ENCODE results near the gene RSPO4. TPM values are rescaled to one million over a fixed set of nuclear protein-coding genes. Genes with fewer than 3 reads are reported as not detected.

RSPO4 gene
- total RNA-seq, 3 donors from 2014 or later (not counting 1 experiment from before 2014, with no cell fraction given), result 0.09 to 0.70 (median 0.53) TPM

DNA sequence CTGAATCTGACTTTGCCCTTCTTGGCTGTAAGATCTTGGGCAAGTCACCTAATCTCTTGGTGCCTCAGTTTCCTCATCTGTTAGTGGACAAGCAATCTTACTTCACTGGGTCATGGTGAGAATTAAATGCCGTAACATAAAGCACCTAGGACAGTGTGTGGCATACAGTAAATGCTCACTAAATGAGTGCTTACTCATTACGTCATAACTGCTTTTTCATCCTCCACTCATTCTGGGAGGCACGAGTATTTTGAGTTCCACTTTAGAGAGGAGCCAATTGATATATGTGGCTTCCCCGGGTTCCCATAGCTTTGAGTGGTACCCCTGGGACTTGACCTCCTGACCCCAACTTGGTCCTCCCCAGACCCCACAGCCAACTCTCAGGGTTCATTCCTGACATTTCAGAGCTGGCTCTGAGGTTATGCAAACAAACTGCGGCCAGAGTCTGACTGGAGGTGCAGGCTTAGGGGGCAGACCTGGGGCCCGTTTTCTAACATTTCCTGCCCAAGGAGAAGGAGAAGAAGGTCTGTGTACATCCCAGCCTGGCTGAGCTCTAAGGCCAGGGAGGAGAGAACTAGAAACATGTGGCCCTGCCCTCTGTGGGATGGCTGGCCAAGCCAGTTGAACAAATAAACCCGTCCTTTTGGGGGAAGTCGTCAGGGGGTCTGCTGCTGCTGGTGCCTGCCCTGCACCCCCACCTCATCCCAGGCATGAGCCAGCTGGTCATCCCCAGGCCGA is 91.8 kb downstream of the RSPO4 start:
- no peak for ATAC-seq
- Mint-ChIP-seq H3K9me3 (no peaks in the 10 kb centered on the region), H3K36me3 (no peaks in the 10 kb centered on the region), H3K27me3 (ENCODE audit: low read depth in 2 of 2) (peaks cover 0 to 8% of the 10 kb centered on the region in 2 donors), H3K4me3 (no peak overlapping the region), H3K4me1 (peaks cover 0 to 6% of the 10 kb centered on the region in 2 donors), H3K27ac (no peak overlapping the region)
- no peaks in the 10 kb centered on the region for H3K36me3 ChIP-seq (ENCODE audit: control insufficient read depth, insufficient read depth, low read length)
- H3K4me1 ChIP-seq (ENCODE audit: control insufficient read depth, insufficient read depth, low read length), result no peaks in the 10 kb centered on the region
- intact Hi-C loops (cut with micrococcal nuclease), result no loop called here
- no peak overlapping the region for H3K27ac ChIP-seq (ENCODE audit: low read length)
- TF ChIP-seq, protein P1, sequence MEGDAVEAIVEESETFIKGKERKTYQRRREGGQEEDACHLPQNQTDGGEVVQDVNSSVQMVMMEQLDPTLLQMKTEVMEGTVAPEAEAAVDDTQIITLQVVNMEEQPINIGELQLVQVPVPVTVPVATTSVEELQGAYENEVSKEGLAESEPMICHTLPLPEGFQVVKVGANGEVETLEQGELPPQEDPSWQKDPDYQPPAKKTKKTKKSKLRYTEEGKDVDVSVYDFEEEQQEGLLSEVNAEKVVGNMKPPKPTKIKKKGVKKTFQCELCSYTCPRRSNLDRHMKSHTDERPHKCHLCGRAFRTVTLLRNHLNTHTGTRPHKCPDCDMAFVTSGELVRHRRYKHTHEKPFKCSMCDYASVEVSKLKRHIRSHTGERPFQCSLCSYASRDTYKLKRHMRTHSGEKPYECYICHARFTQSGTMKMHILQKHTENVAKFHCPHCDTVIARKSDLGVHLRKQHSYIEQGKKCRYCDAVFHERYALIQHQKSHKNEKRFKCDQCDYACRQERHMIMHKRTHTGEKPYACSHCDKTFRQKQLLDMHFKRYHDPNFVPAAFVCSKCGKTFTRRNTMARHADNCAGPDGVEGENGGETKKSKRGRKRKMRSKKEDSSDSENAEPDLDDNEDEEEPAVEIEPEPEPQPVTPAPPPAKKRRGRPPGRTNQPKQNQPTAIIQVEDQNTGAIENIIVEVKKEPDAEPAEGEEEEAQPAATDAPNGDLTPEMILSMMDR (IDR thresholded peaks at IDR 0.05), result no peak
- no peak overlapping the region for H3K4me3 ChIP-seq (ENCODE audit: low read length)
- no peak for DNase-seq
- 77% methylated on average over 9 of the region's 9 CpGs for WGBS (ENCODE audit: insufficient coverage)
- H3K27me3 ChIP-seq (ENCODE audit: control insufficient read depth, insufficient read depth, low read length), result no peaks in the 10 kb centered on the region
- H3K9me3 ChIP-seq (ENCODE audit: control insufficient read depth, insufficient read depth, low read length), result no peaks in the 10 kb centered on the region

DNA sequence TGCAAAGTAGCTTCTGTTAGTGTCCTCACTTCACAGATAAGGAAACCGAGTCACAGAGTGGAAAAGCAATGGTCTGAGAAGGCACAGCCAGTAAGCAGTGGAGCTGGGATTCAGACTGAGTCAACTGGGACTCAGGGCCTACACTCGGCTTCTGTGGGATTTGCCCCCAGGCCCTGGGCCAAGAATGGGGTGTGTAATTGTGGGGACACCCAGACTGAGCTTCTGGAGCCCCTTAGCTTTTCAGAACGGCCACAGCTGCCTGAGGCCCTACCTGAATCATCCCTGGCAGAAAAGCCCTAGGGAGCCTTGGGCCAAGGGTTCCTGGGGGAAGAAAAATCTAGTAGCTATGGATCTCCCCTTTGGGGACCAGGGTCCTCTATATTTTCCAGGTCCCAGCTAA is 92.5 kb downstream of the RSPO4 start:
- Mint-ChIP-seq H3K27me3 (ENCODE audit: low read depth in 2 of 2) (peaks cover 0 to 1% of the 10 kb centered on the region in 2 donors), H3K36me3 (no peaks in the 10 kb centered on the region), H3K9me3 (no peaks in the 10 kb centered on the region), H3K4me3 (no peak overlapping the region), H3K4me1 (peaks cover 0 to 6% of the 10 kb centered on the region in 2 donors), H3K27ac (no peak overlapping the region)
- H3K4me3 ChIP-seq (ENCODE audit: low read length), result no peak overlapping the region
- 79% methylated on average over 3 of the region's 3 CpGs for WGBS (ENCODE audit: insufficient coverage)
- no peaks in the 10 kb centered on the region for H3K36me3 ChIP-seq (ENCODE audit: control insufficient read depth, insufficient read depth, low read length)
- ATAC-seq (no peak), DNase-seq (no peak)
- H3K9me3 ChIP-seq (ENCODE audit: control insufficient read depth, insufficient read depth, low read length), result no peaks in the 10 kb centered on the region
- H3K27me3 ChIP-seq (ENCODE audit: control insufficient read depth, insufficient read depth, low read length), result no peaks in the 10 kb centered on the region
- no peaks in the 10 kb centered on the region for H3K4me1 ChIP-seq (ENCODE audit: control insufficient read depth, insufficient read depth, low read length)
- intact Hi-C loops (cut with micrococcal nuclease), result no loop called here
- H3K27ac ChIP-seq (ENCODE audit: low read length), result no peak overlapping the region
- TF ChIP-seq, protein P1 (IDR thresholded peaks at IDR 0.05), result no peak

Other genes starting within 250 kb of the RSPO4 start
- gene SLC52A3, start 233.8 kb downstream of the RSPO4 start, total RNA-seq, result not detected
- 10 to 100 TPM; 25.1 to 91.0 (median 31.8) TPM for gene FAM110A, start 168.6 kb downstream of the RSPO4 start, total RNA-seq
- gene ANGPT4, start 86.0 kb downstream of the RSPO4 start, total RNA-seq, result not detected
- gene PSMF1, start 116.3 kb upstream of the RSPO4 start, total RNA-seq, result 100 to 1,000 TPM in 2 of 3 donors, 10 to 100 TPM in 1; 97.1 to 107 (median 101) TPM
- gene TMEM74B, start 182.7 kb upstream of the RSPO4 start, total RNA-seq, result under 1 TPM in 1 of 3 donors, not detected in 2; 0.35 TPM
- under 1 TPM; 0.16 to 0.75 (median 0.60) TPM for gene C20orf202, start 201.1 kb upstream of the RSPO4 start, total RNA-seq
- gene RAD21L1, start 223.7 kb upstream of the RSPO4 start, total RNA-seq, result not detected

All from natural killer cell (primary cell).